HG03060 (cell line): ENCODE data around the gene COMMD8.
"Not testable (repeated sequence)": the region's sequence is repeated elsewhere in the genome, so short reads cannot be mapped to it uniquely, and the experiment has no call there.

Source experiments
- ATAC-seq: cut with Tn5 transposase; IDR thresholded peaks from one replicate; pipeline ENCODE4 v1.9.1; 2021; ENCODE audit warnings: low read depth, moderate number of reproducible peaks; ENCODE audit not compliant: unreplicated experiment

Gene COMMD8

DNA sequence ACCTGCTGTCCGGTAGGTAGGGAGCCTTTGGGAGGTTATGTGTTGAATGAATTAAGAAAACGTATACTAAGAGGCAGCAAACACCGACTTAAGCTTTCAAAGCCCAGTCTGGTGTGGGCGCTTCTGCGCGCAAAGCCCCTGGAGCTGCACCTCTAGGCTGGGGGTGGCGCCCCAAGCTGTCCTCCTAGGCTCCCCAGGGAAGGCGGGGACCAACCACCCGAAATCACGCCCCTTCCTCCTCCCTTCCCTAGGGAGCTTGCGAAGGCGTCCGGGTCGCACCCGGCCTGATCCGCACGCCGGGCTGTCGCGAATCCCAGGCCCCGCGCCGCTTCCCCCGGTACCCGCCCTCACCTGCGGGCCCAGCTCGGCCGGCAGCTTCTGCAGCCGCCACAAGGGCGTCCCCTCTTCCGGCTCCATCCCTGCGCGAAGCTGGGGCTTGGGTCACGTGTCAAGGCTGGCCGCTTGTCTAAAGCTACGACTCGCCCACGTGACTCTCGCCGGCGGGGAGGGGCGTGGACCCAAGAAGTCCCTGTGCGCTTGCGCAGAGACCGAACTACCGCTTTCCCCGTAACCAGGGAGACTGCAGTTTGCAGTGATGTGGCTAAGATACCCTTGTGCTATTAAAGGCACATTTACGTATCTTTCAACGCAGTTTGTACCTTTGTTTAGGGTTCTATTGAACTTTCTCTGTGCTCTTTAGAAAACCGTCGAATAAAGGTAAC is at the start of gene COMMD8:
TSS of gene COMMD8 (minus strand) at position 468 of the 722 bp plus-strand sequence. CDS start at position 417, 51 bp downstream.
- peak; percentile 80 for ATAC-seq

DNA sequence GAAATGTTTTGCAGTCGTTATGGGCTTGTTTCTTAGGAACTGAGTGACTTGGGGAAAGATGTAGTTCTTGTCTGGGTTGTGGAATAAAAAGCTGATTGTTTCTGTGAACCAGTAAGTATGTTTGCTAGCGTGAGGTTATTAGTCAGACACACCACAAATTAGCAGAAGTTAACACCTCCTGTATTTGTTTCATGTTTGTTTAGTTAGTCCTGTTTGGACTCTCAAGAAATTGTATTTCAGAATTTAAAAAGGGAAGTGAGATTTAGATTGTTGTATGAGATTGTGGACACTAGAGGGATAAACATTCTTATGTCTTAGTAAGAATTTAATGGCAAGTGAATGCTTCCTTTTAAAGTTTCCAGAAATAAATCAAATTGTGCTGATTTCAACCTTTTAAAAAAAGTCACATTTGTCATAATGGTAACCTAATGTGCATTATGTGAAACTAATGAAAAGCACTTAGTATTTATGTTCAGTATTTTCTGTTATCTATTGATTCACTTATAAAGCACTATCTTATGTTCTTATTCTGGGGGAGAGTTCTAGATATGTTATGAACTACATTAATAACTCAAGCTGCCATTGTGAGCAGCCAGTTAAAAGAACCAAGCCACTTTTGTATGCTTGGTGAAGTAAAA is 47.1 kb upstream of the COMMD8 start:
- ATAC-seq: peak; percentile 99

DNA sequence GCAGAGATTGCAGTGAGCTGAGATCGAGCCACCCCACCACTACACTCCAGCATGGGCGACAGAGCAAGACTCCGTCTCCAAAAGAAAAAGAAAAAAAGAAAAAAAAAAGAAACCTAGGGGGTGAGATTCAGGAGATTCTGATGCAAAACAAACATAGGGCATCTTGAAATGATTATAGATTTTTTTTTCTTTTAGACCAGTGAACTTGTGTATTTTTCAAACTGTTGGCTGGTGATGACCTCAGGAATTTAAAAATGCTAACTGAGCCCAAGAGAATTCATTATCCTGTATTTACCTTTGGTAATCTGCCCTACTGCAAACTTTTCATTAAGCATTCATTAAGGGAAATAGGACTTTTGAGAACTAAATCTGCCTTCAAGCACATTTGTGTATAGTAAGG is 42.2 kb upstream of the COMMD8 start:
- no peak for ATAC-seq

GRCh38 chr4:47505147-47505546 is 41.6 kb upstream of the COMMD8 start:
- ATAC-seq: no peak

- no peak for ATAC-seq
Measured at GRCh38 chr4:47500776-47501175, 37.3 kb upstream of the COMMD8 start.

- no peak for ATAC-seq
Measured at GRCh38 chr4:47499700-47500099, 36.2 kb upstream of the COMMD8 start.

DNA sequence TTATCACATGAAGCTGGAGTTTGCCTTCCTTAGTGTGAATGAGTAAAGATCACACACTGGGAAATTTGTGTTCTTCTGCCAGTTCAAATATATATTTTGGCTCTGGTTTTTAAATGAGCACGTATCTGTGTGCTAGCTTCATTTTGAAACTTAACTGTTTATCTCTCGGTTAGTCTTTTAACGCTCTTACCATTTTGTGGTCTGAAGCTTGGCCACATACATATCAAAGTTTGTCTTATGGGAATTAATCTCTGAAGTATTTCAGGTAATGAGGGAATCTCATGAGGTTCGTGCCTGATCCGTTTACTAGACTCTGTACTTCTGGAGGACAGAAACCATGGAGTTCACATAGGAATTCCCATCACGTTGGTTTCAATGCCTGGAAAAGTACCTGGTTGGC is 35.4 kb upstream of the COMMD8 start:
- no peak for ATAC-seq

- no peak for ATAC-seq
Measured at GRCh38 chr4:47494124-47494430, 30.6 kb upstream of the COMMD8 start.

DNA sequence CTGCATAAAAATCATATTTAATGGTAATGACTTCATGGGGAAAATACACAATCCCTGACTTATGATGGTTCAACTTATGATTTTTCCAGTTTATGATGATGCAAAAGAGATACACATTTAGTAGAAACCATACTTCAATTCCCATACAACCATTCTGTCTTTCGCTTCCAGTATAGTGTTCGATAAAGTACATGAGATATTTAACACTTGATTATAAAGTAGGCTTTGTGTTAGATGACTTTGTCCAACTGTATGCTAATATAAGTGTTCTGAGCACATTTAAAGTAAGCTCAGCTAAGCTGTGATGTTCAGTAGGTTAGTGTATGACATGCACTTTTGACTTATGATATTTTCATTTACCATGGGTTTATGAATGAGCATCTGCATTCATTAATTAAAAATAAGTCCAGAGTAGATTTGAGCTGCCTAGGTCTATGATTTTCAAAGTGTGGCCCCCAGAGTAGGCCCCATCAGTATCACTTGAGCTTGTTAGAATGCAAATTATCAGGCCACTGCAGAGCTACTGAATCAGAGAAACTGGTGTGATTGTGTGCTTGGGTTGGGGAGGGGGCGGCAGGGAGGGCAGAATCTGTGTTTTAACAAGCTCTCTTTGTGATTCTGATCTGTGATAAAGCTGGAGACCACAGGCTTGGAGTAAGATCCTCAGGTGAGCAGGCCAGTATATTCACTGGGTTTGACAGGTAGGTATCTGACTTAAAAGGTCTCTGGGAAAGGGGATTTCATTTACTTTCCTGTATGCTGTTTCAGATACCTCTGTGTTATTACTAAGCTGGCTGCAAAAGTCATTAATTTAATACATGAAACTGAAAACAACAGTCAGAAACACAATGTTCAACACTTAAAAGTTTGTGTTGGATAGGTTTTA is 30.0 kb upstream of the COMMD8 start:
- ATAC-seq: no peak

- peak; percentile 83 for ATAC-seq
Measured at GRCh38 chr4:47490550-47490949, 27.0 kb upstream of the COMMD8 start.

GRCh38 chr4:47488706-47489105 is 25.2 kb upstream of the COMMD8 start:
- ATAC-seq: no peak

GRCh38 chr4:47486727-47487126 is 23.2 kb upstream of the COMMD8 start:
- ATAC-seq: not testable (repeated sequence)

- no peak for ATAC-seq
Measured at GRCh38 chr4:47486231-47486673, 22.8 kb upstream of the COMMD8 start.

GRCh38 chr4:47485768-47486167 is 22.3 kb upstream of the COMMD8 start:
- no peak for ATAC-seq

DNA sequence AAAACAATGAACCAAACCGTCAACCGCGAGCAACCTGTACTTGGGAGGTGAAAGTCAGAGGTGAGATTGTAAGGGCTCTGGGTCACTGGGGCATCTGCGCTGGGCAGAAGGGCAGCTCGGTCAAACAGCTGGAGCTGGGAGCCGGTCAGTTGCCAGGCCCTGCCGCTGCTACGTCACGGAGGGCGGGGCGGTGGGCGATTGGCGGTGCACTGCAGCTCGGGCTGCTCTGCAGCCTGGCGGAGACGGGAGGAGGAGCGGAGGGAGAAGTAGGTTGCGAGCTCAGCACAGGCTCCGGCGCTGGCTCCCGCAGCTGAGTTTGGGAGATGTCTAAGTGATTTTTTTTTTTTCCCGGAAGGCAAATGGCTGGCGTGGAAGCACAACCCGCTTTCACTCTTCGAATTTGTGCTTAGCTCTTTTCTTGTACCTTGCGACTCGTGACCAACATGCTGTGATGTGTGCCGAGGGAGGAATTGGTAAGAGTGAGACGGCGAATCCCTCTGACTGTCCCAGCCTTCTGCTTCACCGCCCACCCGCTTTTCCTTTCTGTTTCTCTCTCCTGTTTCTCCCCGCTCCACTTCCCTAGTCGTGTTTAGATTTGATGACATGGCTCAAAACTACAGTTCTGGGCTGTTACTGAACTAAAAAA is 21.7 kb upstream of the COMMD8 start, which contains the start of gene ATP10D:
TSS of gene ATP10D (plus strand) at position 229 of the 646 bp plus-strand sequence. CDS start 27,266 bp downstream, outside the sequence.
- peak; percentile 83 for ATAC-seq

DNA sequence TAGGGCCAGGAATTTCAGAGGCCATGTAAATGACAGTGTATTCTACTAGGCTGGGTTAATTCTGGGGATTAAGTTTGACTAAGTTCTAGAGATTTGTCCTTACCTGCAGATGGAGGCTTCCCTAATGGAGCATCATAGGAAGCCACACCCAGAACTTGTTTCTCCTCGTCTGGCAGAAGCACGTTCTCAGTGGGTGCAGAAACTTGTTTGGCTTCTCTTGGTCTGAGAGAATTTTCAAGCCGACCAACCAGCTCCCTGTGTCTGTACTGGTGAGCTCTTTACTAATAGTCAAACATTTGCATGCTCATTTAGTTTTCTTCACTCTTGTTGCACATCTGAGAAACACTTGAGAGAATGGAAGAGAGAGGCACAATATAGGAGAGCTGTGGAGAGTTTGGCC is 20.7 kb upstream of the COMMD8 start:
- ATAC-seq: no peak

DNA sequence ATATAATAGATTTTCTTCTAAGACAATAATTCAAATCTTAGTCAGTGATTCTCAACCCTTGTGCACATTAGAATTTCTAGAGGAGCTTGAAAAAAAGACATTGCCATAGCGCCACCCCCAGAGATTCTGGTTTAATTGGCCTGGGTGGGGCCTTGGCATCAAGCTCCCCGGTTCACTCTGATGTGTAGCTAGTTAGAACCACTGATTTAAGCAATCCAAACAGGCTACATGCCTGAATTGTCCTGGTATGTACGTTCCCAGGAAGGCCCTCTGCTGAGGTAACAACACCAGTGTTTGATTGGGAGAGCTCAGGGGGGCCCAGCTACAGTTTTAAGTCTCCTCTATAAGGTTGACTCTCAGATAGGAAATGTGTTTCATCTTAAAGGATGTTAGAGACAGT is 20.2 kb upstream of the COMMD8 start:
- ATAC-seq: no peak

- ATAC-seq: no peak
Measured at GRCh38 chr4:47482326-47482725, 18.8 kb upstream of the COMMD8 start.

DNA sequence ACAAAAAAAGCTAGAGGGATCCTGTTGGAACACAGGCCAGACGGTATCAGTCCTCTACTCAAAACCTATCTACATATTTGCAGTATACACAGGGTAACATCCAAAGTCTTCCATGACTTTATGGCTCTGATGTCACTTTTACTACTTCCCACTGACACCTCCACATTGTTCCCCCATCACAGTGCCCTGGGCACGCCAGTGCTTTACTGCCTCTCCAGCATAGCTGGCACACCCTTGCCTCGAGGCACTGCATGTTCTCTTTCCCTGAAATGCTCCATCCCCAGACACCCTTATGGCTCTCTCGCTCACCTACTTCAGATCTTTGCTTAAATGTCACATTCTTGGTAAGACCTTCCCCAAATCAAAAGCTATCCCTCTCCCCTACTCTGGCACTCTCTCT is 15.3 kb upstream of the COMMD8 start:
- ATAC-seq: no peak

- ATAC-seq: no peak
Measured at GRCh38 chr4:47475411-47475810, 11.9 kb upstream of the COMMD8 start.

GRCh38 chr4:47474799-47475198 is 11.3 kb upstream of the COMMD8 start:
- ATAC-seq: no peak
